Astrocyte of the spinal cord (primary cell): Measurements from ENCODE around the gene COPS2.
"Not testable (repeated sequence)": the region's sequence is repeated elsewhere in the genome, so short reads cannot be mapped to it uniquely, and the experiment has no call there.

ENCODE experiments used
- DNase-seq: peaks from one replicate; pipeline ENCODE4 v3.0.0; 2011; ENCODE audit warnings: low read depth, low spot score
- H3K4me3 ChIP-seq: 2 replicates; pipeline ENCODE4 v1.5.1; 2011; ENCODE audit warnings: low read depth, mild to moderate bottlenecking, low read length, moderate library complexity
- CTCF ChIP-seq: IDR thresholded peaks from 2 replicates; pipeline ENCODE4 v1.5.1; 2012; ENCODE audit warnings: low read depth, mild to moderate bottlenecking, low read length, inconsistent platforms
- in situ Hi-C: cut with HindIII; loops from 2 replicates; pipeline ENCODE4 v1.10.0; 2017; ENCODE audit warnings: low sequenced_read_pairs

Gene COPS2

GRCh38 chr15:49082960-49083359, 72.4 kb downstream of the COPS2 start:
- in situ Hi-C loops: no loop called here
- no peak for TF ChIP-seq CTCF
- peak; percentile 38 for DNase-seq
- H3K4me3 ChIP-seq: no peak overlapping the region

- DNase-seq: no peak
- H3K4me3 ChIP-seq: no peak overlapping the region
- in situ Hi-C loops: no loop called here
Measured at GRCh38 chr15:49079340-49080039, 75.9 kb downstream of the COPS2 start.

GRCh38 chr15:49075881-49076280, 79.5 kb downstream of the COPS2 start:
- no peak for DNase-seq
- TF ChIP-seq CTCF: no peak
- no peak overlapping the region for H3K4me3 ChIP-seq
- in situ Hi-C loops: no loop called here

More at GRCh38 chr15:49079340-49080039, 75.9 kb downstream of the COPS2 start:
- no peak for TF ChIP-seq CTCF

- in situ Hi-C loops, DNase-seq: not testable (repeated sequence)
Measured at GRCh38 chr15:49074589-49075287, 80.7 kb downstream of the COPS2 start.

More at GRCh38 chr15:49074589-49075287, 80.7 kb downstream of the COPS2 start:
- H3K4me3 ChIP-seq: not testable (repeated sequence)
